Upper lobe of right lung (tissue), 1 donor: ENCODE data around the gene TMEM132A. TPM values are rescaled to one million over a fixed set of nuclear protein-coding genes. Genes with fewer than 3 reads are reported as not detected.

Experiments used
- ATAC-seq: fragments of 200-7000 bp; cut with Tn5 transposase; one replicate; pipeline ENCODE4 v1.9.1; 2020; ENCODE audit warnings: mild to moderate bottlenecking, moderate library complexity
- DNase-seq: peaks from one replicate; pipeline ENCODE4 v3.0.0-alpha.2; 2020
- H3K27ac ChIP-seq: fragments of 200-600 bp; one replicate; pipeline ENCODE4 v1.8.0; 2022
- H3K27me3 ChIP-seq: fragments of 200-600 bp; one replicate; pipeline ENCODE4 v1.8.0; 2022; ENCODE audit warnings: mild to moderate bottlenecking
- H3K36me3 ChIP-seq: fragments of 200-600 bp; one replicate; pipeline ENCODE4 v1.8.0; 2022
- H3K4me1 ChIP-seq: fragments of 200-600 bp; one replicate; pipeline ENCODE4 v1.8.0; 2022
- H3K4me3 ChIP-seq: fragments of 200-600 bp; one replicate; pipeline ENCODE4 v1.8.0; 2022; ENCODE audit warnings: mild to moderate bottlenecking
- H3K9me3 ChIP-seq: fragments of 200-600 bp; one replicate; pipeline ENCODE4 v1.8.0; 2022
- CTCF ChIP-seq: fragments of 200-600 bp; IDR thresholded peaks from one replicate; pipeline ENCODE4 v1.8.0; 2022; ENCODE audit warnings: antibody characterized with exemption
- intact Hi-C: fragments of 100-400 bp; cut with DNase I; formaldehyde crosslinking; loops from one replicate; pipeline ENCODE4 v1.11.0; 2022
- total RNA-seq: library from RNA; stranded (reverse); fragmentation: NEBNext Ultra II Directional; extraction: Animal tissue kit (Norgen Biotek cat#: 25700); gene quantifications from one replicate; pipeline ENCODE4 v1.2.1, GENCODE V29; 2021
- donor health status: DM: no; HTN: yes; CAD: no; lungs with severe emphysema.

Gene TMEM132A
- total RNA-seq, 1 donor from 2014 or later, result 18.4 TPM

- H3K9me3 ChIP-seq, result no peaks in the 10 kb centered on the region
- peak; percentile 27 for ATAC-seq
- peak overlapping the region; percentile 62 for H3K4me3 ChIP-seq
- no peaks in the 10 kb centered on the region for H3K27me3 ChIP-seq
- intact Hi-C loops, result no loop called here
- TF ChIP-seq CTCF, result no peak
- DNase-seq, result no peak
- peak overlapping the region; percentile 90 for H3K27ac ChIP-seq
- H3K36me3 ChIP-seq, result peaks cover 2% of the 10 kb centered on the region
- H3K4me1 ChIP-seq, result peaks cover 23% of the 10 kb centered on the region
Measured at GRCh38 chr11:60951606-60951903, 27.3 kb downstream of the TMEM132A start.

- no peak for TF ChIP-seq CTCF
- peak within 1 kb of the TSS; percentile 90 for H3K27ac ChIP-seq
- H3K4me1 ChIP-seq, result peaks cover 23% of the 10 kb centered on the region
- H3K4me3 ChIP-seq, result peak within 1 kb of the TSS; percentile 62
- no peaks in the 10 kb centered on the region for H3K27me3 ChIP-seq
- intact Hi-C loops, result no loop called here
- DNase-seq, result peak; percentile 88
- H3K36me3 ChIP-seq, result no peaks in the 10 kb centered on the region
- peak; percentile 88 for ATAC-seq
- H3K9me3 ChIP-seq, result no peaks in the 10 kb centered on the region
Measured at GRCh38 chr11:60951904-60952741, 27.9 kb downstream of the TMEM132A start, which contains the start of gene SLC15A3. TSS of gene SLC15A3 (minus strand) at chr11:60952176. CDS start at chr11:60951551, 625 bp downstream.

GRCh38 chr11:60952742-60953170 lies 28.5 kb downstream of the TMEM132A start:
- no peaks in the 10 kb centered on the region for H3K36me3 ChIP-seq
- TF ChIP-seq CTCF, result no peak
- DNase-seq (no peak), ATAC-seq (no peak)
- intact Hi-C loops, result no loop called here
- H3K4me3 ChIP-seq, result peak overlapping the region; percentile 62
- no peaks in the 10 kb centered on the region for H3K27me3 ChIP-seq
- no peaks in the 10 kb centered on the region for H3K9me3 ChIP-seq
- peak overlapping the region; percentile 90 for H3K27ac ChIP-seq
- H3K4me1 ChIP-seq, result peaks cover 23% of the 10 kb centered on the region

- ATAC-seq (peak; percentile 15), DNase-seq (no peak)
- H3K27me3 ChIP-seq, result no peaks in the 10 kb centered on the region
- intact Hi-C loops, result no loop called here
- H3K36me3 ChIP-seq, result no peaks in the 10 kb centered on the region
- no peaks in the 10 kb centered on the region for H3K9me3 ChIP-seq
- peak overlapping the region; percentile 90 for H3K27ac ChIP-seq
- H3K4me3 ChIP-seq, result no peak overlapping the region
- H3K4me1 ChIP-seq, result peaks cover 23% of the 10 kb centered on the region
- no peak for TF ChIP-seq CTCF
Measured at GRCh38 chr11:60953781-60954180, 29.5 kb downstream of the TMEM132A start.

- no peak for DNase-seq
- Histone ChIP-seq H3K4me1 (peaks cover 23% of the 10 kb centered on the region), H3K9me3 (no peaks in the 10 kb centered on the region), H3K36me3 (no peaks in the 10 kb centered on the region), H3K4me3 (no peak overlapping the region), H3K27ac (peak overlapping the region; percentile 90), H3K27me3 (no peaks in the 10 kb centered on the region)
- peak; percentile 56 for ATAC-seq
- TF ChIP-seq CTCF, result no peak
- intact Hi-C loops, result no loop called here
Measured at GRCh38 chr11:60954421-60954820, 30.2 kb downstream of the TMEM132A start.
